GM18498 (cell line): ENCODE results near the gene RSU1.
"Not testable (repeated sequence)": the region's sequence is repeated elsewhere in the genome, so short reads cannot be mapped to it uniquely, and the experiment has no call there.

Source experiments
- ATAC-seq: cut with Tn5 transposase; IDR thresholded peaks from one replicate; pipeline ENCODE4 v1.9.1; 2021; ENCODE audit warnings: mild to moderate bottlenecking, moderate library complexity; ENCODE audit not compliant: unreplicated experiment

Gene RSU1

DNA sequence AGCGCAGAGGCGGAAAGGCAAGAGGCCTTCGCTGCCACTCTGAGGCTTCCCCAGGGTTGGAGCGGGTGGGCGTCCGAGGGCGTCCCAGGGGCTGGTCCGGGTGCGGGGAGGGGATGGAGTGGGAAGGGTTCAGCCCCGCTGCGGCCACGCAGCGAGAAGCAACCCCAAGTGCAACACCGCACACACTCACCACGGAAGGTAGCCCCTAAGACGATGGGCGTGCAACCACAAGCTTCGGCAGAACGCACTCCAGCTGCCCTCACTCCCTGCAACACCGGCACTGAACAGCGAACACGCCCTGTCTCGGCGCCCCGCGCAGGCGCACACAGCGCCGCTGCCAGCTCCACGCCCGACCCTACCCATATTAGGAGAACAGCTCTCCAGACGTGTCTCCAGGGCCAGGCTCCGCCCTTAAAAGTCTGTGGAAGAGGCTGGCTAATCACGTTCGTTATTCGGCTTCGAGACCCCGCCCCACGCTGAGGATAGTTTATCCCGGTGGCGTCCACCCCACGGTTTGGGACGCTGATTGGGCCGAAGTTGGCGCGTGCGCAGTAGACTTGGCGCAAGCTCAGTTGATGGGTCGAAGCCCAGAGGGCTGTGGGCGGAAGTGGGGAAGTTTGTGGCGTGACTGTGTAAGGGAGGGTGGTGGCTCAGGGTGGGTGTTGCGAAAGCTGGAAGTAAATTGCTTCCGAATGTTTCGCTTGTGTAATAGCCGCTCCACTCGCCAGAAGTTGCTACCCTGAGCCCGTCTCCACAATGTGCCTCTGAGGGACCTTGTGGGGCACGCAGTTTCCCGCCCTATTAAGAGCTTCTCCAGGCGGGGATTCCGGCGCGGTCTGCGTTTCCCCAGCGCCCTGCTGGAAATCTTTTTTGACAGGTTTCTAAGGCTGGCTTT lies at the start of gene RSU1:
Gene RSU1 (minus strand): TSS at position 300 of the 895 bp plus-strand sequence. CDS start 343 bp downstream, outside the sequence.
- ATAC-seq: peak; percentile 98

DNA sequence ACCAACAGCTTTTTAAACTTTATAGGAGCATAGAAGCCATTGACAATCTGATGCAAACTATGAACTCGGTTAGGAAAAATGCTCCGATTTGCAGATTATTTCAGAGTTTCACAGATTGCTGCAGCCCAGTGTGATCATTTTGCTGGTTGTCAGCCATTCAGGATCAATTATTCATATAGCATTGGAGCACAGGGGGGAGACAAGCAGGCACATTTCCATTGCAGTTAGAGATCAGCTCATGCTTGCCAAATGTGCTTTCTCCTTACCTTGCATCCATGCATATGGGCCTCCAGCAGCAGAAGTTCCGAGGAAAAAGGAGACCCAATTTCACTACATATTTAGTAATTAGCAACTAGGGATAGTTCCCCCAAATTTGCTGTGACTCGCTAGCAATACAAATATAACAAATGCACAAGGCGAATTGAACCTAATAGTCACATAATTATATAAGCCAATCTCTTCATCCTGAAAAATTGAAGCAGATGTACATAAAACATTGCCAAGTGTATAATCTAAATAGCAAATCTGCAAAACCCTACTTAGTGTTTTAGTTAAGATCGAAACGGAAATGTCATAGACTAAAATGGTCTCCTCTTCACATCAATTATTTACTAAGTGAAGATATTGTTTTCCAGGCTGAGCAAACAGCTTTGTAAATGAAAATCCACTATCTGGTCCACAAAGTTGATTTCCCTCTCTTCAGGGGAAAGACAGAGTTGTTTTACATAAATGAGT lies 49.5 kb upstream of the RSU1 start:
- ATAC-seq: no peak

DNA sequence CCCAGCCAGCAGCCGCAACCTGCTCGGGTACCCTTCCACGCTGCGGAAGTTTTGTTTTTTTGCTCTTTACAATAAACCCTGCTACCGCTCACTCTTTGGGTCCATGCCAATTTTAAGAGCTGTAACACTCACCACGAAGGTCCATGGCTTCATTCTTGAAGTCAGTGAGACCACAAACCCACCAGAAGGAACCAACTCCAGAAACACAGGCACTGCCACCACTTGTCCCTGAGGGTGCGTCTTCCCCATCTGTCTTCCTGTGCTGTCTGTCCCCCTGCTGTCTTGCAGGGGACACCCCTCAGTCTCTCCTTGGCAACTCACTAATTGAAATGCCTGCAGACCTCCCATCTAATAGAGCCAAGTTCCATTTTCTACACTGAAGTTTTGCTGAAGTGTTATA lies 48.5 kb upstream of the RSU1 start:
- no peak for ATAC-seq

DNA sequence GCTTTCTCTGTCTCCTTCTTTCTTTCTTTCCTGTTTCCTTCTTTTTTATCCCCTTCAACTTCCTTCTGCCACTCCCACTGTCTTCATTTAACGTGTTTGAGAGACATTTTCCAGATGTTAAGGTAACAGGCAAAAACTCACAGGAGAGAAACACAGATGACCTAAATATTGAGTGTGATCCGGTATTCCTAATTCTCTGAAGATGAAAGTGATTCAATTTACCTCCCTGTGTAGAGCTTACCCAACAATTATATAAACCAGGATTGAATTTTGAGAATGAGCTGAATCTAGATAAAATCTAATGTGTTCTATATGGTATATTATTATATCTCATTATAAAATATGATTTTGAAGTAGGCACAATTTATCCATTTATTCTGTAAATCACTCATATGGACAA lies 46.5 kb upstream of the RSU1 start:
- no peak for ATAC-seq

DNA sequence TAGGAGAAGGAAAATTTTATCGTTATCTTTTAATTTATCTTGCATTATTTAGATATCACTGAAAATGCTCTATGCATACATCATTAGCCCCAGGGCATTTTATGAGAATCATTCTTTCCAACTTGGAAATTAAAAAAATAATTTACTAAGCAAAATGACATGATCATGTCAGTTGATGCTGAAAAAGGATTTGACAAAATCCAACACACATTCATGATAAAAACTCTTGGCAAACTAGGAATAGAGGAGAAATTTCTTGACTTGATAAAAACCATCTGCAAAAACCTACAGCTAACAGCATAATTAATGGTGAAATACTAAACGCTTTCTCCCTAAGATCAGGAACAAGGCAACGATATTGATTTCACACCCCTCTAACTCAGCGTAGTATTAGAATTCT lies 40.2 kb upstream of the RSU1 start:
- no peak for ATAC-seq

DNA sequence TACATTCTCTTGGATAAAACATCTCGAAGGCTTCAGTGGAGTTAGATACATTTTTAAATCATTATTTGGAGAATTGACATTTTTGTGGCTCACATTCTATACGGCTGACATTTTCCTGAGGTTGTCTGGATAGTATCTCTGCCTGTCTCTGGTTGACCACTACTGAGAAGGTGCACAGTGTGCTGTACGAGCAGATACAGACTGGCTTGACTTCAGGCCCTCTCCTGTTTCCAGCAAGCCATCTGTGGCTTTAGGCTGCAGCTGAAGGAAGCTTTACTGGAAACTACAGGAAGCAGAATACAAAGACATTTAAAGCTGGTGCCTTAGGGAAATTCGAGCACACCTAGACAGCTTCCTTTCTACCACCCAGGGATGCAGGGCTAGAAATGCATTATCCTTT lies 39.3 kb upstream of the RSU1 start:
- ATAC-seq: no peak

DNA sequence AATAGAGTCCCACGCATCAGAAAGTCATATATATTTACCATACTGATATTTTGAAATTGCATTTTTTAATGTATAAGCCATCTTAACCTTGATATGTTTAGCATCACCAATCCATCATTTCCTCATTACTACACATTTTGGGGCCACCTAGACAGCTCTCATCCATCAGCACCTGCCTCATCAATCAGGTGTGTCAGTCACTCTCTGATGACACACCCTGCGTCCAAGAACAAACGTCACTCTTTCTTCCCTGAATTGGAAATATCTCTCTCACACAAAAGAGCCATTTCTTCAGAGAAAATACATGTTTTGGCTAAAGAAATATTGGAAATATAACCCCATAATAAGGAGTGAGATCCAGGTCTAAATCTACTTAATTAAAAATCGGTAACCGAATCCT lies 38.9 kb upstream of the RSU1 start:
- no peak for ATAC-seq

DNA sequence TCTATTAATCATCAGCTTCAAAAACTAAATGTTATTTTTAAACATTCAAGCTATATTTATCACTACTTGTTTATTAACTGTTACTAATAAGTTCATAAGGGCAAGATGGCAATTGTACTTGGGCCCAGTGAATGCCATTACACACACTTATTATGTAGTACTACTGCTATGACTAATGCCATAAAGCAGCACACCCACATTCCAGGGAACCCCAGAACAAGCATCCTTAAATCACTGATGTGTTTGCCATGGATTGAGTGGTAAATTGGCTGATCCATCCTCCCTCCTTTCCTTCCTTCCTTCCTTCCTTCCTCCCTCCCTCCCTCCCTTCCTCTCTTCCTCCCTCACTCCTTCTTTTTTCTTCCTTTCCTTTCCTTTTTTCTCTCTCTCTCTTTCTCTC lies 37.4 kb upstream of the RSU1 start:
- ATAC-seq: no peak

DNA sequence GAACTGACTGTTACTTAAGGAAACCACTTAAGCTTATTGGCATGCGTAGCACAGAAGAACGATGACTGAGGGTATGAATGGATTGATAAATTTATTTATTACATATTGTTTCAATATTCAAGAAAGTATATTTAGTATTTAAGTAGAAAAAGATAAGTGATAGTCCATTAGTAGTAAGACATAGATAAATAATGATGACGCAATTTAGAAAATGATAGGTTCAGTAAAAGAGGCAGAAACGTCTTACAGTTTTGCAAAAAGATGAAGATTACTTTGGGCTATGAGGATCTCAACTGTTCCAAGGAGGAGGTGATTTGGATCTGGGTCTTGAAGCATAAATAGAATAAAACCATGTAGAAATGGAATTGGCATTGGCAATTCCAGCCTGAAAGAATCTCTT lies 36.6 kb upstream of the RSU1 start:
- ATAC-seq: no peak

DNA sequence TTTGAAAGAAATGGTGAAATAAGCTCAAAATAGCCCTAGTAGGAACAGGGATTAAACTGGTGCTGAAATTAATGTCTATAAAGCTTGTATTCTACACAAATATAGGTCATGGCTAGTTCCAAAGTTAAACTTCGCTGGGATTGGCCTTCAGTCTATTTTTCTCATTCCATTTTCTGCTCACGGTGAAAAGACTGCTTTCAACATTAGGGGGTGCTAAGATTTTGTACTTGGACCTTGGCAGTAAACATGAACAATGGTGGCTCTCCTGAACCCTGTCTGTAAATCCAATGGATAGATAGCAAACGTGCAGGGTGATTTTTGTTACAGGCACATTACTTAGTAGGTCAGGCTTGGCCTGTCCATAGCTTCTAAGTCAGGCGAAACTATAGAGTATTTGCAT lies 36.0 kb upstream of the RSU1 start:
- no peak for ATAC-seq

DNA sequence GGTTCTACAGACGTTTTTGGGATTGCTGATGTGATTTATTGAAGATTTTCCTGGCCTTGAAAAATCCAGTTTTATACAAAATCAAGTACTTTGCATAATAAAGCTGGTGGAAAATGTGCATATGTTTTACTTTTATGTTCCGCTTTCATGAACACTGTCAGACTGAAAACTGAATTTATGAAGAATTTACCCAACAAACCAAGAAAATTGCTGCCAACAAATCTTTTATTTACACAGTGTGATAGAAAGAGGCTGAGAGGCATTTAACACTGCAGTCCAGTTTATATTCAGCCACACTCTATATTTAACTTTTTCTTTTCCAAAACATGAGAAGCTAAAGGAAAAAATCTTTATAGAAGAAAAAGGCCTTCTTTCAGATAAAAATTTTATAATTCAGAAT lies 35.4 kb upstream of the RSU1 start:
- no peak for ATAC-seq

DNA sequence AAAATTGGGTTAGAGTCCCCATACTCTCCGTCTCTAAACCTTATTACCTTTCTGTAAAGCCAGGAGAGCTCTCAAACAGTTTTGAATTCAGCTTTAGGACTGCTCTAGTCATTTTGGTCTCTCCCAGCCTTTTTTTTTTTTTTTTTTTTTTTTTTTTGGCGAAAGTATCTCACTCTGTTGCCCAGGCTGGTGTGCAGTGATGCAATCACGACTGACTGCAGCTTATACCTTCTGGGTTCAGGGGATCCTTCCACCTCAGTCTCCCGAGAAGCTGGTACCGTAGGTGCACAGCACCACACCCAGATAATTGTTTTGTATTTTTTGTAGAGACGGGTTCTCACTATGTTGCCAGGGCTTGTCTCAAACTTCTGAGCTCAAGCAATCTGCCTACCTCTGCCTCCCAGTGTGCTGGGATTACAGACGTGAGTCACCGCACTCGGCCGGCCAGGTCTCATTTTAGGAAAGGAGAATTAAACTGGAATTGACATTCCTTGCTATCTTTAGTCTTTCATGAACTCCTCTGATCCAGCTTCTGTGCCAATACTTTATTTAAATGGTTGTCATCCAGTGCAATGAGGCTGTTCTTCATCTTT lies 31.4 kb upstream of the RSU1 start:
- ATAC-seq: no peak

DNA sequence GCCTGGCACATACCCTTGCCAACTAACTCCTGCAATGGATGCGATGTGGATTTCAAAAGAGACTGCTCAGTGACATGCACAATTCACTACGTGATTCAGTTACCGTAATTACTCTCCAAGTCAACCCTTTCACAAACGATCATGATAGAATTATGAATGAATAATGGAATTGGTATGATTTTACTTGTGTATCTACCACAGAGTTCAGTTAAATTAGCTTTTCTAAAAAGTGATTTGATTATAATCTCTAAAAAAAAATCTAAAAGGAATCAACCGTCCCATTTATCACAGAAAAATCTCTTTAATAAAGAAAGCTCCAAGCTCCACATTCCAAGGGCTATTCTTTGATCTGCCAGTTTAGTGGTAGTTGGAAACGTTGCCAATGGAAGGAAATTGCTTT lies 30.4 kb upstream of the RSU1 start:
- ATAC-seq: no peak

DNA sequence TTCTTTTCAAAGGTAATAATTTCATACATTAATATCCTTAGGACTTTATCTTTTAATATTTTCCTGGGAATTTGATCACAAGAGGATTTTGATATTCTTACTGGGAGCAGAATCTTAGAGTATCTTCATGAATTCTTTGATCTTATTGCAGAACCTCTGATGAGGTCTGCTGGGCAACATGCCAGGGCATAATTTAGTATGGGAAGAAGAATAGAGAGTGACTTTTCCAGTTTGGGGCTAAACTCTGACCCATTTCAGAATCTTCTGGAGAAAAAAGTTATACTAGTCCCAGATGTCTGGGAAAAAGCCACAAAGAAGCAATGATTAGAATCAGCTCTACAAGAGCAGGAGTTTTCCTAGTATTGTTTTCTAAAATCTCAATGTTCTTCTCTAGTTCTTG lies 28.0 kb upstream of the RSU1 start:
- no peak for ATAC-seq

DNA sequence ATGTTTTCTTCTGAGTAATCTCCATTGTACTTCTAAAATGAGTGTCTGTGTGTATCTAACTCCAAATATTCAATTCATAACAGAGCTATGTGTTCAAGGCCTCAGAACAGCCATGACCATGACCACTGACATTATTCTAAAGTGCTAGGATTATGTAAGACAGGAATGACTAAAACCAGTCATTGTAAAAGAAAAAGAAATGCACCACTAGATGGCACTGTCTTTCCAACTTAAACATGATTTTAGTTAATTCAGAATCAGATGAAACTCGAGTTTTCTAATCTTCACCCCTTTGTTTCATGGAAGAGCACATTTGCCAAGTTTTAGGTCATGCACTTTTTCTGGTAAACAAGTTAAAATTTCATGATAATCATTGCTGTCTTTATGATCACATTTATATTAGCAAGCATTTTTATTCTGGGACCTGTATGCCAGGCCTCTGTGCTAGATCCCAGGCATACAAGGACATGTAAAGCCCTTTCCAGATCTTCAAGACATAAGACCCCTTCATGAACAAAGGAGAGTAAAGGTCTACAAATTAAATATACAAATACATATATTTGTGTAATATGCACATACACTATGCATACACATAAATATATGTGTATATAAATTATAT lies 26.1 kb upstream of the RSU1 start:
- ATAC-seq: no peak

DNA sequence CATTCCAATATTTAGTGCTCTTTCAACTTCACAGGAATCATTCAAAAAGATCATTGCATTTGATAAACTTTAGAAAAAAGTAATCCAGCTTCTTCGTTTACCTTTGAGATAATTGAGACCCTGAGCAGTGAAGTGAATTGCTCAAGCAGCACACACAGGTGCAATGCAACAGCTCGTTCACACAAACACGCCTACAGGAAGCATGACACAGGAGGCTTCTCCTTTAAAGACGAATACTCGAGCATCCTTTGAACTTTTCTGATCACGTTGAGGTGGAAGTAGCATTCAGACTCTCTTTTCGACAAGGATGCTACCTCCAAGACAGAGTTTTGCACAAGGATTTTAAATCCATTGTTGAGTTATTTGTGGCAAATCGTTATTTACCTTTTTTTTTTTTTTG lies 18.0 kb upstream of the RSU1 start:
- ATAC-seq: no peak

DNA sequence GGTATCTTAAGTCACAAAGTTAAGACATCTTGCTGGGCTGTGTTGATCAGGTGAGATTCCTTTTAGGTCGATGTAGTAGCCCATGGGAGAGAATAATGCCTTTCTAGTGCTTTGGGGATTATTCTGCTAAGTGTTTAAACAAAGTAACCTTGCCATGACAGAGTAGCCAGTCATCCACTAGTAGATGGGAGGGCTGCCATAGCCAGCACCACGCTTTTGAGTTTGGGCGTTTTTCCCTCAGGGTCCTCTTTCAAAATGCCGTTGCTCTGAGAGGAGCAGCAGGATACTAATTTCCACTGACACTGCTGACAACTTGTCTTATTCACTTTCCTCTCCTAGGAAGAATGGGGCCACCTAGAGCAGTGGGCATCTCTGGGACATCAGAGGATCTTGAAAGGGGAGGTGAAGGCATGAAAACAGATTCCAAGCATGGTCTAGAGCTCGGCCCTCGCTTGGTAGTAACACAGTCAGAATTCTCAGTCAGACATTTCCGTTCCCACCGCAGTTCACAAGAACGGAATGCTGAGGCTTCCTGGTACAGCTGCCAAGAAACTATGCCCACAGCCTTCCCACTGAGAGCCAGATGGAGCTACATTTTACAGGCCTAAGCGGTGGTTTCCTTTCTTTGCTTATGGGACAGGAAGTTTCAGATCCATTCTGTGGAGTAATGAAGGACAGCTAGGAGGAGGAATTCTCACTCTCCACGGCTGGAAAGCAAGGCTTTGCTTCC lies 15.3 kb upstream of the RSU1 start:
- ATAC-seq: no peak

DNA sequence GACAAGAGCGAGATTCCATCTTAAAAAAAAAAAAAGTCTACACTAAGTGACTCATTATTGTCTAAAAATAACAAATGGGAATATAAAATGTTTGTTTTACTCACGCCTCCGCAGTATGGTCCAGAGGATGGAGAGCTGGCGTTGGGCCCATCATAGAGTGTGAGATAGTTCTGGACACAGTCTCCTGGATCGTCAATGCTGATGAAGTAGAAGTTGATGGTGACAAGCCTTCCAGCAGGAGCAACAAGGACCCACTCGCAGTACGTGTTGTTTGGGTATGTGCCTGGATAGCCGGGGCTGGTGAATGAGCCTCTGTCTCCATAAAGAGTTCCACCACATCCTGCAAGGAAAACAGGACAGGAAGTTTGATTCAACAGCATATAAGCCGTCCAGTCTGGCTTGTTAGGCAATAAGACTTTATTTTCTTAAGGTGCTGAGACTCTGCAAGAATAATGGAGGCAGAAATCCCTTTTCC lies 11.5 kb upstream of the RSU1 start:
- ATAC-seq: no peak

DNA sequence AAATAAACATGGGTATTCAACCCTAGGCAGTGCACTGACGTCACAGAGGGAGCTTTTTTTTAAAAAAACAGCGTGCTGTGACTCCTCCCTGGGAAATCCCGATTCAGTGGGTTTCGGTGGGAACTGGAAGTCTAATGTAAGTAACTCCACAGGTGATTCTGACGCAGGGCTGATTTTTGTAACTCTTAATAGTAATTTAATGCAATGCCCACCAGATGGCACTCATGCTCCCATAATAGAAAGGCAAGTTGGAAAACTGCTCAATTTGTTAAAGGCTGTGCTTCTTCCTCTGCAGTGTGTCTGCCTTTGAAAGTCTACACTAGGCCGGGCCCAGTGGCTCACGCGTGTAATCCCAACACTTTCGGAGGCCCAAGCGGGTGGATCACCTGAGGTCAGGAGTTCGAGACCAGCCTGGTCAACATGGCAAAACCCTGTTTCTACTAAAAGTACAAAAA lies 10.9 kb upstream of the RSU1 start:
- peak; percentile 85 for ATAC-seq

DNA sequence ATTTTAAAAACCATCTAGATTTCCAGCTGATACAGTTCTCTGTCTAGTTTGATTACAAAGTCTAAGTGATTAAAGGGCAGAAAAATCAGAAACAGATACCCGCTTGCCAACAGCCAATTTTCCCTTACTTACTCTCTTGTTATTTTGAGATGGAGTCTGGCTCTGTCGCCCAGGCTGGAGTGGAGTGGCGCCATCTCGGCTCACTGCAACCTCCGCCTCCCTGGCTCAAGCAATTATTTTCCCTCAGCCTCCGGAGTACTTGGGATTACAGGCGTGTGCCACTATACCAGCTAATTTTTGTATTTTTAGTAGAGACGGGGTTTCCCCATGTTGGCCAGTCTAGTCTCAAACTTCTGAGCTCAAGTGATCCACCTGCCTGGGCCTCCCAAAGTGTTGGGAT lies 10.2 kb upstream of the RSU1 start:
- not testable (repeated sequence) for ATAC-seq
